ENCODE data around the gene GPR180.

GRCh38 chr13:94667190-94667589 is 65.5 kb downstream of the GPR180 start:
- TF ChIP-seq, protein P1, sequence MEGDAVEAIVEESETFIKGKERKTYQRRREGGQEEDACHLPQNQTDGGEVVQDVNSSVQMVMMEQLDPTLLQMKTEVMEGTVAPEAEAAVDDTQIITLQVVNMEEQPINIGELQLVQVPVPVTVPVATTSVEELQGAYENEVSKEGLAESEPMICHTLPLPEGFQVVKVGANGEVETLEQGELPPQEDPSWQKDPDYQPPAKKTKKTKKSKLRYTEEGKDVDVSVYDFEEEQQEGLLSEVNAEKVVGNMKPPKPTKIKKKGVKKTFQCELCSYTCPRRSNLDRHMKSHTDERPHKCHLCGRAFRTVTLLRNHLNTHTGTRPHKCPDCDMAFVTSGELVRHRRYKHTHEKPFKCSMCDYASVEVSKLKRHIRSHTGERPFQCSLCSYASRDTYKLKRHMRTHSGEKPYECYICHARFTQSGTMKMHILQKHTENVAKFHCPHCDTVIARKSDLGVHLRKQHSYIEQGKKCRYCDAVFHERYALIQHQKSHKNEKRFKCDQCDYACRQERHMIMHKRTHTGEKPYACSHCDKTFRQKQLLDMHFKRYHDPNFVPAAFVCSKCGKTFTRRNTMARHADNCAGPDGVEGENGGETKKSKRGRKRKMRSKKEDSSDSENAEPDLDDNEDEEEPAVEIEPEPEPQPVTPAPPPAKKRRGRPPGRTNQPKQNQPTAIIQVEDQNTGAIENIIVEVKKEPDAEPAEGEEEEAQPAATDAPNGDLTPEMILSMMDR (IDR thresholded peaks at IDR 0.05), result no peak
- TF ChIP-seq POLR2A (IDR thresholded peaks at IDR 0.05), result no peak

Data from uterus (tissue), 2 donors.